H9 (cell line): ENCODE data around the gene HM13. TPM values are rescaled to one million over a fixed set of nuclear protein-coding genes. Genes with fewer than 3 reads are reported as not detected.
A peak's percentile ranks its signal among the peaks of the same experiment; 100 is the strongest.

Source experiments
- DNase-seq: peaks from one replicate; pipeline ENCODE4 v3.0.0-alpha.2; 2017
- H2AFZ ChIP-seq: one replicate; pipeline ENCODE4 v1.6.1; 2013; ENCODE audit warnings: mild to moderate bottlenecking, low read length, control low read depth, moderate library complexity
- H2AK5ac ChIP-seq: 2 replicates; pipeline ENCODE4 v1.6.1; 2013; ENCODE audit warnings: low read length, control low read depth, mixed read lengths; ENCODE audit not compliant: insufficient read length
- H2BK120ac ChIP-seq: one replicate; pipeline ENCODE4 v1.6.1; 2013; ENCODE audit warnings: low read depth, mild to moderate bottlenecking, low read length, control low read depth, inconsistent platforms; ENCODE audit not compliant: poor library complexity, severe bottlenecking
- H2BK12ac ChIP-seq: 2 replicates; pipeline ENCODE4 v1.6.1; 2013; ENCODE audit warnings: low read length, control low read depth, mixed read lengths, low read depth; ENCODE audit not compliant: insufficient read length
- H2BK15ac ChIP-seq: 2 replicates; pipeline ENCODE4 v1.6.1; 2013; ENCODE audit warnings: low read depth, low read length, control low read depth
- H2BK20ac ChIP-seq: one replicate; pipeline ENCODE4 v1.6.1; 2013; ENCODE audit warnings: low read depth, mild to moderate bottlenecking, low read length, control low read depth, inconsistent platforms; ENCODE audit not compliant: poor library complexity, severe bottlenecking
- H2BK5ac ChIP-seq: 2 replicates; pipeline ENCODE4 v1.6.1; 2013; ENCODE audit warnings: low read length, control low read depth, mixed read lengths; ENCODE audit not compliant: insufficient read length
- H3K14ac ChIP-seq: 2 replicates; pipeline ENCODE4 v1.6.1; 2013; ENCODE audit warnings: low read length, control low read depth; ENCODE audit not compliant: insufficient read depth
- H3K18ac ChIP-seq: 2 replicates; pipeline ENCODE4 v1.6.1; 2013; ENCODE audit warnings: low read depth, mild to moderate bottlenecking, mixed read lengths, low read length, control low read depth; ENCODE audit not compliant: insufficient read length
- H3K23ac ChIP-seq: 2 replicates; pipeline ENCODE4 v1.6.1; 2013; ENCODE audit warnings: low read length, control low read depth, mixed read lengths, low read depth; ENCODE audit not compliant: insufficient read length
- H3K23me2 ChIP-seq: 2 replicates; pipeline ENCODE4 v1.6.1; 2013; ENCODE audit warnings: low read depth, mild to moderate bottlenecking, mixed read lengths, low read length, control low read depth; ENCODE audit not compliant: insufficient read length, poor library complexity, severe bottlenecking
- H3K27ac ChIP-seq: 2 replicates; pipeline ENCODE4 v1.5.1; 2013; ENCODE audit warnings: low read length, control low read depth, mixed read lengths, low read depth; ENCODE audit not compliant: insufficient read length
- H3K27me3 ChIP-seq: 2 replicates; pipeline ENCODE4 v1.6.1; 2013; ENCODE audit warnings: low read length, control low read depth, inconsistent platforms; ENCODE audit not compliant: insufficient read depth
- H3K4ac ChIP-seq: 2 replicates; pipeline ENCODE4 v1.6.1; 2013; ENCODE audit warnings: low read depth, mild to moderate bottlenecking, control low read depth, inconsistent platforms, low read length, moderate library complexity
- H3K4me1 ChIP-seq: 2 replicates; pipeline ENCODE4 v1.6.1; 2013; ENCODE audit warnings: low read length, control low read depth, inconsistent platforms; ENCODE audit not compliant: insufficient read depth
- H3K4me2 ChIP-seq: 2 replicates; pipeline ENCODE4 v1.6.1; 2013; ENCODE audit warnings: low read length, control low read depth, mixed read lengths; ENCODE audit not compliant: insufficient read length, insufficient read depth
- H3K56ac ChIP-seq: 2 replicates; pipeline ENCODE4 v1.6.1; 2013; ENCODE audit warnings: low read depth, mild to moderate bottlenecking, mixed read lengths, low read length, control low read depth; ENCODE audit not compliant: insufficient read length
- H3K79me1 ChIP-seq: 2 replicates; pipeline ENCODE4 v1.6.1; 2013; ENCODE audit warnings: low read depth, mild to moderate bottlenecking, moderate library complexity, low read length, control low read depth, inconsistent platforms; ENCODE audit not compliant: insufficient read depth, poor library complexity, severe bottlenecking
- H3K79me2 ChIP-seq: 2 replicates; pipeline ENCODE4 v1.6.1; 2013; ENCODE audit warnings: low read length, control low read depth, inconsistent platforms; ENCODE audit not compliant: insufficient read depth
- H3K9ac ChIP-seq: 2 replicates; pipeline ENCODE4 v1.6.1; 2013; ENCODE audit warnings: low read length, control low read depth, mixed read lengths; ENCODE audit not compliant: insufficient read length; ENCODE audit errors: extremely low read depth
- H3K9me3 ChIP-seq: one replicate; pipeline ENCODE4 v1.6.1; 2013; ENCODE audit warnings: low read depth, low read length, inconsistent platforms; ENCODE audit not compliant: control insufficient read depth
- H3T11ph ChIP-seq: one replicate; pipeline ENCODE4 v1.6.1; 2013; ENCODE audit warnings: mild to moderate bottlenecking, low read length, control low read depth, inconsistent platforms
- H4K20me1 ChIP-seq: one replicate; pipeline ENCODE4 v1.6.1; 2013; ENCODE audit not compliant: control insufficient read depth, insufficient read length, insufficient read depth
- H4K5ac ChIP-seq: 2 replicates; pipeline ENCODE4 v1.6.1; 2013; ENCODE audit warnings: low read depth, mild to moderate bottlenecking, mixed read lengths, low read length, control low read depth; ENCODE audit not compliant: insufficient read length
- H4K8ac ChIP-seq: replicated peaks from 2 replicates; pipeline ENCODE4 v1.6.1; 2013; ENCODE audit warnings: low read length, control low read depth, mixed read lengths, low read depth; ENCODE audit not compliant: insufficient read length
- H4K91ac ChIP-seq: 2 replicates; pipeline ENCODE4 v1.6.1; 2013; ENCODE audit warnings: low read depth, mild to moderate bottlenecking, moderate library complexity, mixed read lengths, low read length, control low read depth; ENCODE audit not compliant: insufficient read length
- H3K27ac Mint-ChIP-seq, 3 experiments: 2 replicates in 2 of 3; 3 replicates in 1 of 3; pipeline ENCODE4 v1.8.0; 2020 to 2021; ENCODE audit warnings: mixed read lengths in 3 of 3, mild to moderate bottlenecking in 1 of 3, moderate library complexity in 1 of 3
- H3K27me3 Mint-ChIP-seq: 2 replicates; pipeline ENCODE4 v1.8.0; 2021; ENCODE audit warnings: low read depth, mild to moderate bottlenecking, moderate library complexity, mixed read lengths
- H3K36me3 Mint-ChIP-seq, 3 experiments: 2 replicates in 2 of 3; 3 replicates in 1 of 3; pipeline ENCODE4 v1.8.0; 2020 to 2021; ENCODE audit warnings: low read depth in 3 of 3, mixed read lengths in 3 of 3; ENCODE audit not compliant: insufficient read depth in 1 of 3
- H3K4me1 Mint-ChIP-seq, 2 experiments: 2 replicates each; pipeline ENCODE4 v1.8.0; 2020; ENCODE audit warnings: mixed read lengths in 2 of 2
- H3K4me3 Mint-ChIP-seq, 2 experiments: 2 replicates in 1 of 2; 3 replicates in 1 of 2; pipeline ENCODE4 v1.8.0; 2020 to 2021; ENCODE audit warnings: mild to moderate bottlenecking in 2 of 2, mixed read lengths in 2 of 2, moderate library complexity in 1 of 2
- H3K9me3 Mint-ChIP-seq, 2 experiments: 2 replicates in 1 of 2; 3 replicates in 1 of 2; pipeline ENCODE4 v1.8.0; 2020; ENCODE audit warnings: mild to moderate bottlenecking in 2 of 2, mixed read lengths in 2 of 2, moderate library complexity in 1 of 2
- WGBS: extraction: QIAGEN DNeasy Blood & Tissue Kit; methylation state at CpG from one replicate; pipeline ENCODE4 v1.1.7; 2013; ENCODE audit warnings: missing lambda C conversion rate, low lambda C conversion rate, mixed read lengths; ENCODE audit not compliant: insufficient read length; ENCODE audit errors: extremely low coverage; 5-methylcytosine and 5-hydroxymethylcytosine counted together
- total RNA-seq: library from RNA; stranded (reverse); gene quantifications from 2 replicates; pipeline ENCODE4 v1.2.1, GENCODE V29; 2021
- TF ChIP-seq, protein P1 (sequence below): fragments of 200-600 bp; sonication (generic); conservative IDR thresholded peaks from 3 replicates; pipeline ENCODE4 v1.8.0; 2021; ENCODE audit warnings: antibody characterized with exemption, mild to moderate bottlenecking

Gene HM13
- total RNA-seq, 1 experiment from 2014 or later, result 169 TPM

DNA sequence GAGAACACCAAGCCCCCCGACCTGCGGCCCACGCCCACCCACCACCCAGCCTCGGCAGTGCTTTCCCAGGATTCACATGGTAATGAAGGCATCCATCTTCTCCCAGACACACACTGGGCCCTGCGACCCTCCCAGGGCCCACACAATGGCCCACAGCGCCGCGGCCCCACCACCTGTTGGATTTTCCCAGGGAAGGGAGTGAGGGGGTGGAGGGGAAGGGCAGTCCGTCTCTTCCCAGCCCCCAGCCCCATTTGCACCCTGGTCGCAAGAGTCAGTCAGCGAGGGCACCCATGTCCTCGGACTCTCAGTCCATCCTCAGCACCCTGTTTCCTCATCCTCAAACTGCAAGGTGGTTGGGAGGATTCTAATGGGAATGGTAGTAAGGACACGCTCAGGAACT is 67.1 kb downstream of the HM13 start:
- Histone ChIP-seq H3K27ac (no peak overlapping the region), H3K4me1 (peaks cover 3% of the 10 kb centered on the region; the same call in 1 of the 2 replicates), H3K9ac (no peak overlapping the region), H2BK15ac (no peak overlapping the region), H3K27me3 (no peaks in the 10 kb centered on the region), H4K20me1 (no peaks in the 10 kb centered on the region), H3K23me2 (no peaks in the 10 kb centered on the region), H3K4me2 (no peak overlapping the region), H3K56ac (no peak overlapping the region), H2BK20ac (no peak overlapping the region), H2BK5ac (no peak overlapping the region), H2BK120ac (no peak overlapping the region), H3T11ph (no peak overlapping the region), H2AK5ac (no peak overlapping the region), H3K14ac (0 out of 2 replicates have a peak overlapping the region, but pooled peaks have one; percentile 4), H2BK12ac (no peak overlapping the region), H3K23ac (no peak overlapping the region), H4K8ac (no peak overlapping the region), H4K91ac (no peak overlapping the region), H2AFZ (no peak overlapping the region), H3K9me3 (no peaks in the 10 kb centered on the region), H3K4ac (no peak overlapping the region), H3K18ac (peak overlapping the region; percentile 6), H4K5ac (no peak overlapping the region), H3K79me1 (no peaks in the 10 kb centered on the region), H3K79me2 (no peaks in the 10 kb centered on the region)
- peak; percentile 66 for DNase-seq
- Mint-ChIP-seq H3K27ac (peak overlapping the region; percentile 94 to 99 (median 99)), H3K4me1 (peaks cover 58 to 60% of the 10 kb centered on the region in 2 experiments), H3K36me3 (peaks cover 7 to 19% (median 17%) of the 10 kb centered on the region in 3 experiments), H3K9me3 (peaks cover 2 to 3% of the 10 kb centered on the region in 2 experiments; a peak in 3 of 5 replicates), H3K27me3 (no peaks in the 10 kb centered on the region), H3K4me3 (peak overlapping the region; percentile 20 to 50; a peak in 3 of 5 replicates)
- no CpG with 5 or more reads among the region's 13 CpGs for WGBS
- TF ChIP-seq, protein P1, sequence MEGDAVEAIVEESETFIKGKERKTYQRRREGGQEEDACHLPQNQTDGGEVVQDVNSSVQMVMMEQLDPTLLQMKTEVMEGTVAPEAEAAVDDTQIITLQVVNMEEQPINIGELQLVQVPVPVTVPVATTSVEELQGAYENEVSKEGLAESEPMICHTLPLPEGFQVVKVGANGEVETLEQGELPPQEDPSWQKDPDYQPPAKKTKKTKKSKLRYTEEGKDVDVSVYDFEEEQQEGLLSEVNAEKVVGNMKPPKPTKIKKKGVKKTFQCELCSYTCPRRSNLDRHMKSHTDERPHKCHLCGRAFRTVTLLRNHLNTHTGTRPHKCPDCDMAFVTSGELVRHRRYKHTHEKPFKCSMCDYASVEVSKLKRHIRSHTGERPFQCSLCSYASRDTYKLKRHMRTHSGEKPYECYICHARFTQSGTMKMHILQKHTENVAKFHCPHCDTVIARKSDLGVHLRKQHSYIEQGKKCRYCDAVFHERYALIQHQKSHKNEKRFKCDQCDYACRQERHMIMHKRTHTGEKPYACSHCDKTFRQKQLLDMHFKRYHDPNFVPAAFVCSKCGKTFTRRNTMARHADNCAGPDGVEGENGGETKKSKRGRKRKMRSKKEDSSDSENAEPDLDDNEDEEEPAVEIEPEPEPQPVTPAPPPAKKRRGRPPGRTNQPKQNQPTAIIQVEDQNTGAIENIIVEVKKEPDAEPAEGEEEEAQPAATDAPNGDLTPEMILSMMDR, result no peak
